Left lung (tissue), 10 donors: Measurements from ENCODE around the gene TPRG1. TPM values are rescaled to one million over a fixed set of nuclear protein-coding genes. Genes with fewer than 3 reads are reported as not detected.

Source experiments
- ATAC-seq: fragments of 200-7000 bp; cut with Tn5 transposase; one replicate; pipeline ENCODE4 v1.9.1; 2020; ENCODE audit warnings: moderate library complexity
- DNase-seq, 4 donors: peaks; one replicate each; pipeline ENCODE4 v3.0.0-alpha.2; 2013 to 2020
- H3K27ac ChIP-seq, 2 donors: fragments of 200-600 bp; sonication (generic) in 1 of 2; one replicate each; pipeline versions ENCODE4 v1.5.0 to v1.8.0; 2020 to 2021
- H3K27me3 ChIP-seq, 2 donors: fragments of 200-600 bp; sonication (generic) in 1 of 2; one replicate each; pipeline versions ENCODE4 v1.5.0 to v1.8.0; 2020 to 2021
- H3K36me3 ChIP-seq, 2 donors: fragments of 200-600 bp; sonication (generic) in 1 of 2; one replicate each; pipeline versions ENCODE4 v1.5.0 to v1.8.0; 2020 to 2021
- H3K4me1 ChIP-seq, 2 donors: fragments of 200-600 bp; one replicate each; pipeline ENCODE4 v1.8.0; 2021
- H3K4me3 ChIP-seq, 2 donors: fragments of 200-600 bp; sonication (generic) in 1 of 2; one replicate each; pipeline versions ENCODE4 v1.5.0 to v1.8.0; 2020 to 2021; ENCODE audit warnings: mild to moderate bottlenecking in 1 of 2
- H3K9me3 ChIP-seq, 2 donors: fragments of 200-600 bp; sonication (generic) in 1 of 2; one replicate each; pipeline versions ENCODE4 v1.5.0 to v1.8.0; 2020 to 2021
- CTCF ChIP-seq, 2 donors: fragments of 200-600 bp; sonication (generic) in 1 of 2; IDR thresholded peaks; one replicate each; pipeline versions ENCODE4 v1.5.0 to v1.8.0; 2021; ENCODE audit warnings: antibody characterized with exemption in 2 of 2
- intact Hi-C, 2 donors: fragments of 100-400 bp; cut with DNase I; formaldehyde crosslinking; loops; one replicate each; pipeline versions ENCODE4 v1.11.2 to v1.14.2; 2022
- polyA plus RNA-seq, 6 donors: library from polyadenylated mRNA; unstranded; fragments of 120-200 nt; gene quantifications; one replicate each; pipeline ENCODE4 v1.2.1, GENCODE V29; 2013; ENCODE audit not compliant: insufficient read length in 6 of 6
- total RNA-seq, 2 donors: library from RNA; stranded (reverse); fragmentation: NEBNext Ultra II Directional; extraction: Animal tissue kit (Norgen Biotek cat#: 25700); gene quantifications; one replicate each; pipeline ENCODE4 v1.2.1, GENCODE V29; 2021
- donor health status: DM: no; HTN: yes; CAD: no.
- donor health status: DM: no; HTN: no; CAD: no.

Gene TPRG1
- total and polyA plus RNA-seq, 8 donors, result 0.52 to 12.8 (median 0.85) TPM

- intact Hi-C loops, result no loop called here
Observed at GRCh38 chr3:189233225-189233858, 61.6 kb downstream of the TPRG1 start.

GRCh38 chr3:189235214-189235613 lies 63.4 kb downstream of the TPRG1 start:
- H3K36me3 ChIP-seq, result no peaks in the 10 kb centered on the region
- H3K27me3 ChIP-seq, result no peaks in the 10 kb centered on the region
- no peak overlapping the region for H3K4me3 ChIP-seq

More at GRCh38 chr3:189233225-189233858, 61.6 kb downstream of the TPRG1 start:
- TF ChIP-seq CTCF (IDR thresholded peaks at IDR 0.05), result peak; percentile 49
- H3K4me1 ChIP-seq, result no peaks in the 10 kb centered on the region
- DNase-seq, result peak in 3 of 4 donors; percentile 44 to 68 (median 44)
- peak; percentile 96 for ATAC-seq
- H3K27ac ChIP-seq, result no peak overlapping the region
- no peak overlapping the region for H3K4me3 ChIP-seq
- H3K9me3 ChIP-seq, result no peaks in the 10 kb centered on the region
- no peaks in the 10 kb centered on the region for H3K27me3 ChIP-seq
- H3K36me3 ChIP-seq, result no peaks in the 10 kb centered on the region

GRCh38 chr3:189236352-189236751 lies 64.6 kb downstream of the TPRG1 start:
- intact Hi-C loops, result no loop called here
- ATAC-seq (no peak), DNase-seq (no peak)
- H3K27me3 ChIP-seq, result no peaks in the 10 kb centered on the region
- no peak overlapping the region for H3K27ac ChIP-seq
- peaks cover 0 to 2% of the 10 kb centered on the region in 2 donors for H3K9me3 ChIP-seq
- no peak for TF ChIP-seq CTCF (IDR thresholded peaks at IDR 0.05)
- no peaks in the 10 kb centered on the region for H3K4me1 ChIP-seq
- no peak overlapping the region for H3K4me3 ChIP-seq
- no peaks in the 10 kb centered on the region for H3K36me3 ChIP-seq

More at GRCh38 chr3:189235214-189235613, 63.4 kb downstream of the TPRG1 start:
- H3K4me1 ChIP-seq, result no peaks in the 10 kb centered on the region
- no peak for ATAC-seq
- H3K9me3 ChIP-seq, result peaks cover 0 to 2% of the 10 kb centered on the region in 2 donors
- no peak for DNase-seq
- no peak overlapping the region for H3K27ac ChIP-seq
- no peak for TF ChIP-seq CTCF (IDR thresholded peaks at IDR 0.05)
- intact Hi-C loops, result no loop called here

GRCh38 chr3:189237526-189237925 lies 65.8 kb downstream of the TPRG1 start:
- no peak for TF ChIP-seq CTCF (IDR thresholded peaks at IDR 0.05)
- Histone ChIP-seq H3K4me1 (no peaks in the 10 kb centered on the region), H3K9me3 (peaks cover 0 to 2% of the 10 kb centered on the region in 2 donors), H3K36me3 (no peaks in the 10 kb centered on the region), H3K27me3 (no peaks in the 10 kb centered on the region), H3K27ac (no peak overlapping the region), H3K4me3 (no peak overlapping the region)
- intact Hi-C loops, result no loop called here
- ATAC-seq, result no peak
- no peak for DNase-seq

GRCh38 chr3:189238071-189238470 lies 66.3 kb downstream of the TPRG1 start:
- no peak for ATAC-seq
- H3K4me3 ChIP-seq, result no peak overlapping the region
- TF ChIP-seq CTCF (IDR thresholded peaks at IDR 0.05), result no peak
- intact Hi-C loops, result no loop called here
- no peaks in the 10 kb centered on the region for H3K27me3 ChIP-seq
- H3K36me3 ChIP-seq, result no peaks in the 10 kb centered on the region
- no peaks in the 10 kb centered on the region for H3K4me1 ChIP-seq
- DNase-seq, result no peak
- H3K9me3 ChIP-seq, result peaks cover 0 to 5% of the 10 kb centered on the region in 2 donors
- no peak overlapping the region for H3K27ac ChIP-seq
